ENCODE results near the gene IQCM.

Gene IQCM

DNA sequence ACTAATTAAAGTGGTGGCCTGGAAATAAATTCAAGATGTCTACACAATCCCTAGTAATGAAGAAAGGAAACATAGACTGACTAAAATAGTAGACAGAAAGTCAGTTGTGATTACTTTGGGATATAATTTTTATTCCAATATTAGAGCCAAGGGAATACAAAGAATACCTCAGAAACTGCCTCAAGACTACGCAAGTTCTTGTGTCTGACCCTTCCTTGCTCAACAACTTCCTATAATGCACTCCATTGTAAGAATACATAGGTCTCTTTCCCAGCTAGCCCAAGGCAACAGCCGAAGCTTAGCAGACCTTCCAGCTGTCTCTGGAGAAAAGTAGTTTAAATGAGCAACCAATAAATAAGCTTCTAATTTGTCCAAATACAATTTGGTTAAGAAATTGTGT is 315.9 kb downstream of the IQCM start:
- no peak for DNase-seq
- no peaks in the 10 kb centered on the region for H3K36me3 ChIP-seq (ENCODE audit: control insufficient read depth in 1 of 2, insufficient read depth in 2 of 2, low read depth in 1 of 2, low read length in 2 of 2)
- no peak overlapping the region for H3K18ac ChIP-seq (ENCODE audit: low read depth in 1 of 2, low read length in 2 of 2)
- no peak overlapping the region for H2AFZ ChIP-seq (ENCODE audit: low read depth, low read length)
- H3K4ac ChIP-seq (ENCODE audit: low read depth in 1 of 2, low read length in 2 of 2), result no peak overlapping the region
- H4K8ac ChIP-seq (ENCODE audit: low read length), result no peak overlapping the region
- H4K91ac ChIP-seq (ENCODE audit: low read length), result no peak overlapping the region
- H3K9ac ChIP-seq (ENCODE audit: low read length), result no peak overlapping the region
- H2BK120ac ChIP-seq (ENCODE audit: low read depth, low read length), result no peak overlapping the region
- no peak overlapping the region for H3K23ac ChIP-seq (ENCODE audit: low read length in 2 of 2)
- H3K9me3 ChIP-seq (ENCODE audit: control insufficient read depth, low read length), result no peaks in the 10 kb centered on the region
- H2BK15ac ChIP-seq (ENCODE audit: low read depth, poor library complexity, severe bottlenecking), result no peak overlapping the region
- no peak overlapping the region for H3K4me2 ChIP-seq (ENCODE audit: low read length, poor library complexity, severe bottlenecking)
- H2BK12ac ChIP-seq (ENCODE audit: low read length in 2 of 2), result no peak overlapping the region
- H3K4me1 ChIP-seq (ENCODE audit: control insufficient read depth, insufficient read depth, low read depth, low read length), result no peaks in the 10 kb centered on the region
- no peak overlapping the region for H3K14ac ChIP-seq (ENCODE audit: low read length in 2 of 2)
- no peaks in the 10 kb centered on the region for H3K27me3 ChIP-seq (ENCODE audit: control insufficient read depth in 1 of 2, insufficient read depth in 1 of 2, low read length in 2 of 2)
- no peak overlapping the region for H3K27ac ChIP-seq (ENCODE audit: low read length, poor library complexity, severe bottlenecking)
- 81% methylated on average over 1 of the region's 2 CpGs for WGBS
- H3K4me3 ChIP-seq (ENCODE audit: insufficient read depth in 1 of 2, low read depth in 1 of 2, low read length in 2 of 2), result no peak overlapping the region
- no peaks in the 10 kb centered on the region for H3K79me1 ChIP-seq (replicated peaks; ENCODE audit: low read length, poor library complexity, severe bottlenecking)
- H2AK5ac ChIP-seq (ENCODE audit: low read length, severe bottlenecking), result no peak overlapping the region
- H2BK5ac ChIP-seq (ENCODE audit: low read depth, low read length, poor library complexity, severe bottlenecking), result no peak overlapping the region

DNA sequence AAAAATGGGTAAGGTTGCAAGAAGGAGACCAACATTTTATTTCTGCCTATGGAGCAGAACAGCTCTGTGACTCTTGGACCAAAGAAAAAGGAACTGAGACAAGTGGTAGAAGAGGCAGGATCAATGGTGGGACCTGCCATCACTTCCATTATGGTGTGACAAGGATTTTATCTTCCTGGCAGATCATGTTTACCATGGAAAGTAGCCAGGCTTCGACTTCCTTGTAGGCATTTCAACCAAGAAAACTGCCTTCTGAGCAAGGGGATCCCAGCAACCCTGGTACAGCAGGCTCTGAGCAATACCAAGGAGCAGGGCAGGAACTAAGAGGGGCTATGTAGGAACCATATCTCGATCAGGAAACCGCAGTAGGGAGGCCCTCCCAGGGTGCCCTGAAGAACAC is 317.4 kb downstream of the IQCM start:
- no peak overlapping the region for H2AFZ ChIP-seq (ENCODE audit: low read depth, low read length)
- DNase-seq, result no peak
- no peak overlapping the region for H3K14ac ChIP-seq (ENCODE audit: low read length in 2 of 2)
- H2BK5ac ChIP-seq (ENCODE audit: low read depth, low read length, poor library complexity, severe bottlenecking), result no peak overlapping the region
- no peak overlapping the region for H3K4me3 ChIP-seq (ENCODE audit: insufficient read depth in 1 of 2, low read depth in 1 of 2, low read length in 2 of 2)
- no peak overlapping the region for H4K91ac ChIP-seq (ENCODE audit: low read length)
- no peak overlapping the region for H3K9ac ChIP-seq (ENCODE audit: low read length)
- H2BK12ac ChIP-seq (ENCODE audit: low read length in 2 of 2), result no peak overlapping the region
- no peak overlapping the region for H3K4ac ChIP-seq (ENCODE audit: low read depth in 1 of 2, low read length in 2 of 2)
- no peak overlapping the region for H3K18ac ChIP-seq (ENCODE audit: low read depth in 1 of 2, low read length in 2 of 2)
- no peak overlapping the region for H2BK15ac ChIP-seq (ENCODE audit: low read depth, poor library complexity, severe bottlenecking)
- H3K4me1 ChIP-seq (ENCODE audit: control insufficient read depth, insufficient read depth, low read depth, low read length), result no peaks in the 10 kb centered on the region
- H3K23ac ChIP-seq (ENCODE audit: low read length in 2 of 2), result no peak overlapping the region
- no peaks in the 10 kb centered on the region for H3K9me3 ChIP-seq (ENCODE audit: control insufficient read depth, low read length)
- H4K8ac ChIP-seq (ENCODE audit: low read length), result no peak overlapping the region
- no peaks in the 10 kb centered on the region for H3K79me1 ChIP-seq (replicated peaks; ENCODE audit: low read length, poor library complexity, severe bottlenecking)
- H2BK120ac ChIP-seq (ENCODE audit: low read depth, low read length), result no peak overlapping the region
- H3K4me2 ChIP-seq (ENCODE audit: low read length, poor library complexity, severe bottlenecking), result no peak overlapping the region
- no peak overlapping the region for H2AK5ac ChIP-seq (ENCODE audit: low read length, severe bottlenecking)
- 32% methylated on average over 1 of the region's 3 CpGs for WGBS
- no peaks in the 10 kb centered on the region for H3K27me3 ChIP-seq (ENCODE audit: control insufficient read depth in 1 of 2, insufficient read depth in 1 of 2, low read length in 2 of 2)
- H3K36me3 ChIP-seq (ENCODE audit: control insufficient read depth in 1 of 2, insufficient read depth in 2 of 2, low read depth in 1 of 2, low read length in 2 of 2), result no peaks in the 10 kb centered on the region
- H3K27ac ChIP-seq (ENCODE audit: low read length, poor library complexity, severe bottlenecking), result no peak overlapping the region

DNA sequence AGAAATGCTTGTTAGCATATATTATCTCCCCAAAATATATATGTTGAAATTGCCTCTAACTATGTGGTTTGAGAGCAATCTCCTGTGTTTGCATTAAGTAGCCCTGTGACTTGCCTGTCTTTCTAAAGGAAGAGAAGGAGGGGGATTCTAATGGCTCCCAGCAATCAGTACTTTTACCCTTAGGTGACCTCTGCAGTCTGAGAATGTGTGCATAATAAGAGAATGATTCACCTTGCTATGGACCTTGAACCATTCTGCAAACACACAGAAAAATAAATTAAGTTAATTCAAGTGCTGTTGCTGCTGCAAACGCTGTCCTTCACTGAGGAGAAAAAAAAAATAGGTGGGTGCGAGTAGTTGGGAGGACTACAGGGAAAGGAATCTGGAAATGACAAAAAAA is 322.2 kb downstream of the IQCM start:
- Histone ChIP-seq H3K14ac (ENCODE audit: low read length in 2 of 2) (no peak overlapping the region), H3K9ac (ENCODE audit: low read length) (no peak overlapping the region), H2BK5ac (ENCODE audit: low read depth, low read length, poor library complexity, severe bottlenecking) (no peak overlapping the region), H2BK120ac (ENCODE audit: low read depth, low read length) (no peak overlapping the region), H2BK12ac (ENCODE audit: low read length in 2 of 2) (no peak overlapping the region), H2AFZ (ENCODE audit: low read depth, low read length) (no peak overlapping the region), H3K4ac (ENCODE audit: low read depth in 1 of 2, low read length in 2 of 2) (no peak overlapping the region), H3K4me2 (ENCODE audit: low read length, poor library complexity, severe bottlenecking) (no peak overlapping the region), H3K23ac (ENCODE audit: low read length in 2 of 2) (no peak overlapping the region), H3K79me1 (replicated peaks; ENCODE audit: low read length, poor library complexity, severe bottlenecking) (no peaks in the 10 kb centered on the region), H3K18ac (ENCODE audit: low read depth in 1 of 2, low read length in 2 of 2) (no peak overlapping the region), H3K4me1 (ENCODE audit: control insufficient read depth, insufficient read depth, low read depth, low read length) (no peaks in the 10 kb centered on the region), H3K9me3 (ENCODE audit: control insufficient read depth, low read length) (no peaks in the 10 kb centered on the region), H2BK15ac (ENCODE audit: low read depth, poor library complexity, severe bottlenecking) (no peak overlapping the region), H3K36me3 (ENCODE audit: control insufficient read depth in 1 of 2, insufficient read depth in 2 of 2, low read depth in 1 of 2, low read length in 2 of 2) (no peaks in the 10 kb centered on the region), H4K91ac (ENCODE audit: low read length) (no peak overlapping the region), H4K8ac (ENCODE audit: low read length) (no peak overlapping the region), H2AK5ac (ENCODE audit: low read length, severe bottlenecking) (no peak overlapping the region), H3K4me3 (ENCODE audit: insufficient read depth in 1 of 2, low read depth in 1 of 2, low read length in 2 of 2) (no peak overlapping the region), H3K27me3 (ENCODE audit: control insufficient read depth in 1 of 2, insufficient read depth in 1 of 2, low read length in 2 of 2) (no peaks in the 10 kb centered on the region), H3K27ac (ENCODE audit: low read length, poor library complexity, severe bottlenecking) (no peak overlapping the region)
- WGBS, result 50% methylated on average over 1 of the region's 2 CpGs
- DNase-seq, result no peak

DNA sequence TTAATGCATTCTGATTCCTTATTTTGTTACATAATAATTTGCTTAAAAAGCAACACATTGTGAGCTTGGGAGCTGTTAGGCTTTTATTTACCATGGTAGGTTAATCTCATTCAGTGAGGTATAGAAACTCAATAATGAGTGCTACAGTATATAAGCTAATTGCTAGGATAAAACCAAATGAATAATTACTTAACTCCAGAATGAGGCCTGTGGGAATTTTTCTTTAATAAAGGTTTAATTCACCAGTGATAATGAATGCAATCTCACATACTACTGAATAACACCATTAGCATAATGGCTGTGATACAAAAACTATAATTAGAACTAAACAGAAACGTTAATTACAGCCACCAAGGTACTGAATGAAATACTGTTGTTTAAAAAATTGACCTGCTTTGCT is 326.3 kb downstream of the IQCM start:
- no peaks in the 10 kb centered on the region for H3K36me3 ChIP-seq (ENCODE audit: control insufficient read depth in 1 of 2, insufficient read depth in 2 of 2, low read depth in 1 of 2, low read length in 2 of 2)
- H3K18ac ChIP-seq (ENCODE audit: low read depth in 1 of 2, low read length in 2 of 2), result no peak overlapping the region
- H3K9ac ChIP-seq (ENCODE audit: low read length), result no peak overlapping the region
- no peak overlapping the region for H3K23ac ChIP-seq (ENCODE audit: low read length in 2 of 2)
- no peak overlapping the region for H2BK15ac ChIP-seq (ENCODE audit: low read depth, poor library complexity, severe bottlenecking)
- H2AK5ac ChIP-seq (ENCODE audit: low read length, severe bottlenecking), result no peak overlapping the region
- H3K14ac ChIP-seq (ENCODE audit: low read length in 2 of 2), result no peak overlapping the region
- no peak overlapping the region for H4K8ac ChIP-seq (ENCODE audit: low read length)
- H3K27me3 ChIP-seq (ENCODE audit: control insufficient read depth in 1 of 2, insufficient read depth in 1 of 2, low read length in 2 of 2), result no peaks in the 10 kb centered on the region
- whole genome bisulfite sequencing, result no CpG with 5 or more reads among the region's 1 CpG
- no peak overlapping the region for H2BK120ac ChIP-seq (ENCODE audit: low read depth, low read length)
- no peaks in the 10 kb centered on the region for H3K79me1 ChIP-seq (replicated peaks; ENCODE audit: low read length, poor library complexity, severe bottlenecking)
- no peak overlapping the region for H2BK12ac ChIP-seq (ENCODE audit: low read length in 2 of 2)
- H3K27ac ChIP-seq (ENCODE audit: low read length, poor library complexity, severe bottlenecking), result no peak overlapping the region
- H3K4me2 ChIP-seq (ENCODE audit: low read length, poor library complexity, severe bottlenecking), result no peak overlapping the region
- no peak overlapping the region for H2BK5ac ChIP-seq (ENCODE audit: low read depth, low read length, poor library complexity, severe bottlenecking)
- no peaks in the 10 kb centered on the region for H3K4me1 ChIP-seq (ENCODE audit: control insufficient read depth, insufficient read depth, low read depth, low read length)
- no peak overlapping the region for H3K4me3 ChIP-seq (ENCODE audit: insufficient read depth in 1 of 2, low read depth in 1 of 2, low read length in 2 of 2)
- no peak overlapping the region for H2AFZ ChIP-seq (ENCODE audit: low read depth, low read length)
- H4K91ac ChIP-seq (ENCODE audit: low read length), result no peak overlapping the region
- no peak for DNase-seq
- H3K9me3 ChIP-seq (ENCODE audit: control insufficient read depth, low read length), result no peaks in the 10 kb centered on the region
- H3K4ac ChIP-seq (ENCODE audit: low read depth in 1 of 2, low read length in 2 of 2), result no peak overlapping the region
